ENCODE data around the gene ACAD11. TPM values are rescaled to one million over a fixed set of nuclear protein-coding genes. Genes with fewer than 3 reads are reported as not detected.
A peak's percentile ranks its signal among the peaks of the same experiment; 100 is the strongest.

The ACAD11 gene
- total and polyA plus RNA-seq, 9 of the 15 experiments (the other 6 are each of a cell fraction or from before 2014, with no cell fraction given) = 1.3 to 8.4 (median 4.0) TPM

- TF ChIP-seq TAF1 (IDR thresholded peaks at IDR 0.05; ENCODE audit: control insufficient read depth, extremely low read depth, insufficient read depth, low read length, severe bottlenecking) (peak; percentile 57), POLR2B (IDR thresholded peaks at IDR 0.05; ENCODE audit: low read depth, partially characterized antibody) (peak; percentile 54), OTX1 (CRISPR knock-in tag; IDR thresholded peaks at IDR 0.05) (0 out of 2 replicates have a peak, but pooled peaks have one; percentile 34), CREB3L1 (IDR thresholded peaks at IDR 0.05; ENCODE audit: borderline replicate concordance, low read depth) (0 out of 2 replicates have a peak, but pooled peaks have one; percentile 46), TBP (optimal IDR thresholded peaks at IDR 0.05; ENCODE audit: low read depth, low read length) (peak; percentile 68), NCOA2 (IDR thresholded peaks at IDR 0.05; ENCODE audit: partially characterized antibody in 2 of 2) (no peak), HMGXB4 (CRISPR knock-in tag; IDR thresholded peaks at IDR 0.05) (peak; percentile 59; the same call in 1 of the 2 replicates), GTF2E2 (tag; IDR thresholded peaks at IDR 0.05) (0 out of 2 replicates have a peak, but pooled peaks have one; percentile 39), SMAD4 (CRISPR knock-in tag; conservative IDR thresholded peaks at IDR 0.05) (peak; percentile 64), ETV1 (tag; conservative IDR thresholded peaks at IDR 0.05; ENCODE audit: low read depth) (peak; percentile 71), TAL1 (IDR thresholded peaks at IDR 0.05) (0 out of 2 replicates have a peak, but pooled peaks have one; percentile 6), PHF8 (IDR thresholded peaks at IDR 0.05; ENCODE audit: borderline replicate concordance, low read length) (peak; percentile 89), ZBTB11 (CRISPR knock-in tag; IDR thresholded peaks at IDR 0.05) (peak; percentile 91 to 99 (median 95); a peak in 5 of 6 replicates), TRIM28 (IDR thresholded peaks at IDR 0.05) (no peak), ATF1 (CRISPR knock-in tag; IDR thresholded peaks at IDR 0.05) (no peak), ATF1 (tag; IDR thresholded peaks at IDR 0.05) (peak; percentile 44), CCNT2 (IDR thresholded peaks at IDR 0.05; ENCODE audit: borderline replicate concordance, extremely low read depth, insufficient read length, low read depth, low read length) (peak; percentile 47), PHF20 (IDR thresholded peaks at IDR 0.05; ENCODE audit: partially characterized antibody) (peak; percentile 84), NFE2L1 (tag; IDR thresholded peaks at IDR 0.05; ENCODE audit: borderline replicate concordance, low read depth) (no peak), RHOXF2B (CRISPR knock-in tag; conservative IDR thresholded peaks at IDR 0.05) (no peak)
Observed at GRCh38 chr3:132660052-132660810, 622 bp upstream of the ACAD11 start, which contains the start of gene UBA5 (continued).
